DOHH2 (cell line): ENCODE results near the gene ALAS1.

ENCODE experiments used
- CTCF ChIP-seq: fragments of 200-600 bp; sonication (generic); IDR thresholded peaks from one replicate; pipeline ENCODE4 v1.5.1; 2014; ENCODE audit warnings: antibody characterized with exemption, mild to moderate bottlenecking, low read depth, low read length; ENCODE audit not compliant: poor library complexity, severe bottlenecking
- EZH2phosphoT487 ChIP-seq: fragments of 200-600 bp; sonication (generic); IDR thresholded peaks from 2 replicates; pipeline ENCODE4 v1.6.1; 2017; ENCODE audit warnings: borderline replicate concordance, mild to moderate bottlenecking, antibody characterized with exemption, low read length, moderate library complexity, mixed read lengths

DNA sequence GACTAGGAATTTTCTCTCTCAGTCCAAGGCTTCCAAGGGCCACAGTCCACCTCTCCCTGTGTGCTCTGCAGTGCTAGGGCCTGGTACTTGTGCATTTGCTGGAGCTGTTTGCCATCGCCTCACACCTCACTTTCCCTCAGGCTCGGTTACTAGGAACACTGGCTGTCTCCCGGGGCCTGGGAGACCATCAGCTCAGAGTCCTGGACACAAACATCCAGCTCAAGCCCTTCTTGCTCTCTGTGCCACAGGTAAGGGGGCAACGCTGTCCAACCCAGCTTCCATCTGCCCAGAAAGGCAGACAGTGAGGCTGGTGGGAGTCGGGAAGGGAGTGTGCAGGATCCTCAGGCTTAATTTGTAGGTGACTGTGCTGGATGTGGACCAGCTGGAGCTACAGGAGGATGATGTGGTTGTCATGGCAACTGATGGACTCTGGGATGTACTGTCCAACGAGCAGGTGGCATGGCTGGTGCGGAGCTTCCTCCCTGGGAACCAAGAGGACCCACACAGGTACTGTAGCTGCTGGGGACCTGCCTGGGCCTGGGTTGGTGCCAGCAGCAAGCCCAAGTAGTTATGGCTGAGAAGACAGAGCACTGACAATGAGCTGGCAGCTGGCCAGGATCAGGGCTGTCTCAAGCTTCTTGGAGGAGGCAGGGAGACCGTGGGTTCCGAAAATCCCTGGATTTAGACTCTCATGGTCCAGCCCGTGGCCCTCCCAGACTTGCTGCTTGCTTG lies 51.0 kb downstream of the ALAS1 start:
- no peak for TF ChIP-seq CTCF
- TF ChIP-seq EZH2phosphoT487, result no peak
